Measurements from ENCODE around the gene NFX1.
A peak's percentile ranks its signal among the peaks of the same experiment; 100 is the strongest.

Gene NFX1

DNA sequence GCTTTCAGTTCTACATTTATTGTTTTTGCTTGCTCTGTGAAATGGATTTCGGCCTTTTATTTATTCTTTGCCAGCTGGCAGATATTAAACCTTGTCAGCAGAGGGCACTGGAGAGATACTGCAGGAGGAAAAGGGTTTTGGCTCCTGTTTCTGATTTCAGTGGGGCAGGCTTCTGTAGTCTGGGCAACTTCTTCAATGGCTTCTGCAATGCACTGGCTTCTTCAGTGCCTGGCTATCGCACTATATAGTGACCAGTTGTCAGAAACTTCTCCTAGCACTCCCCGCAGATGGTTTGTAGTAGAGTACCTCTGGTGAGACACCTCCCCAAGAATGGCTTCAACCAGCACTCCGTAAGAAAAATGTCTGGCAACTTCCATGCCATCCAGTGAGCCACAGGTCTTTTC lies 3.2 kb upstream of the NFX1 start:
- Mint-ChIP-seq H3K4me3 (no peak overlapping the region), H3K4me1 (peaks cover 41% of the 10 kb centered on the region), H3K9me3 (no peaks in the 10 kb centered on the region), H3K36me3 (peaks cover 27% of the 10 kb centered on the region), H3K27me3 (peaks cover 5% of the 10 kb centered on the region), H3K27ac (peak overlapping the region; percentile 79)
- CTCF ChIA-PET = interaction anchor here (0.7 to 2.6 kb wide), 20 partner anchors 11 to 187 kb away, joined by 3 to 23 read pairs (median 4); partner anchors contain the start of genes AQP3 and NOL6
- DNase-seq = peak; percentile 72

DNA sequence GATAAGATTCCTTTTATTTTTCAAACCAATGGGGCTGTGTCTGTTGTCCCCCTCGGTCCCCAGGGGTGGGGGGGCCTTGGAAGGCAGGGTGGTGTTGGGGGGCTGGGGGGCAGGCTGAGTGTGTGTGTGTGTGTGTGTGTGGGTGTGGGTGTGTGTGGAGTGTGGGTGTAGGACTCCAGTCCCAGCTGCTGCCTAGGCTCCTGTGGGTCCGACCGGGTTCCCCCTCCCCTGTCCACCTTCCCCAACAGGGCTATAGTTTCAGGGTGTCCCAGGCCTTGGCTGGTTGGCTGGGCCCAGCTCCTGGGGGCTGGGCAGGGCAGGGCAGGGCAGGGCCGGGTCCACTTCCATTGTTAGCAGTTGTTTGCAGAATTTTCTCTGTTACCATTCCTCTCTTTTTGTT lies 2.1 kb upstream of the NFX1 start:
- peaks cover 5% of the 10 kb centered on the region for H3K27me3 Mint-ChIP-seq
- H3K27ac Mint-ChIP-seq = peak overlapping the region; percentile 100
- no peak for DNase-seq
- H3K4me1 Mint-ChIP-seq = peaks cover 52% of the 10 kb centered on the region
- no peaks in the 10 kb centered on the region for H3K9me3 Mint-ChIP-seq
- H3K36me3 Mint-ChIP-seq = peaks cover 27% of the 10 kb centered on the region
- no peak overlapping the region for H3K4me3 Mint-ChIP-seq
- CTCF ChIA-PET = interaction anchor here (0.6 to 2.6 kb wide), 10 partner anchors 9 to 179 kb away, joined by 3 to 23 read pairs (median 7); partner anchors contain the start of gene AQP3

DNA sequence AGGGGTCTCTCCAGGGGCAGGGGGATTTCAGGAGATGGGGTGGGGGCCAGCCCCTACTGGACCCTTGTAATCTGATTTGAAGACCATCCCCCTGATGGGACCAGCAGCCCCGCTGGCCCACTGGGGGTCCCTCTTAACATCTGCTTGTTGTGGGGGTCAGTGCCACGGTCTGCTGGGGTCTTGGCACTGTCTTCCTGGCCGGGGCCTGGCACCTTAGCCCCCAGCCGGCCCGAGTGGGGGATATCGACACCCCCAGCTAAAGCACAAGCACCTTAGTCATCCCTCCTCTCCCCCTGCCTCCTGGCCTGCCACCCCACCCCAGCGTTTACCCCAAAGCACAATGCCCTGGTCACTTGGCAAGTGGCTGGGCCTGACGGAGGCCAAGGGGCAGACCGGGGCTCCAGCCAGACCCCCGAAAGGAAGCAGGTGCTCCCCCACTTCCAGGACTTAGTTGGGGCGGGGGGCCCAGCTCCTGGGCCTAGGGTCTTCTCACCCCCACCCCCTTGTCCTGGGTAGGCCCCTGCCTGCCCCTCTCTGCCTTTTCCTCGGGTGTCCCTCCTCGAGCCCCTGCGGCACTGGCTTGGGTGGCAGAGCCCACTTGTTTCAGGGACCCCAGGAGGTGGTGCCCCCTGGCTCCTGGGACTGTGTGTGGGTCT lies 1.4 kb upstream of the NFX1 start:
- Mint-ChIP-seq H3K4me1 (peaks cover 58% of the 10 kb centered on the region), H3K36me3 (peaks cover 30% of the 10 kb centered on the region), H3K4me3 (peak overlapping the region; percentile 19), H3K27ac (peak overlapping the region; percentile 100), H3K9me3 (no peaks in the 10 kb centered on the region), H3K27me3 (peaks cover 5% of the 10 kb centered on the region)
- DNase-seq = peak; percentile 24
- CTCF ChIA-PET = interaction anchor here (2.0 kb wide), 1 partner anchor 178 kb away, joined by 7 read pairs; no protein-coding TSS in a partner anchor

DNA sequence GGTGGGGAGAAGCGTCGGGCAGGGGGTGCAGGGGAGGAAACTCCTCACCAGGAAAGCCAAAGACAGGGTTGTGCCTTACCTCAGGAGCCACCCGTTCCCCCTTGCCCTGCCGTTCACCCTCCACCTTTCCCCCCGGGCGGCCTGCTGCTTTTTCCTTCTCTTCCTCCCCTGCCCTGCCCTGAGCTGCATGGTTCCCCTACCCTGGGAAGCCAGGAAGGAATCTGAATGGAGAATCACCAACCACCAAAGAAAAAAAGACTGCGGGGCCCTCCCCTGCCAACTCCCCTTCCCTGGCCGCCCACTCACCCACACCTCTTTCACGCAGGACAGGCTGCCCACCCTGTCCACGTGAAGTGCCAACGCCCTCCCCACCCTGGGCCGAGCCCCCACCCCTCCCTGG lies 820 bp upstream of the NFX1 start:
- peak; percentile 45 for DNase-seq
- H3K4me1 Mint-ChIP-seq = peaks cover 63% of the 10 kb centered on the region
- peaks cover 5% of the 10 kb centered on the region for H3K27me3 Mint-ChIP-seq

DNA sequence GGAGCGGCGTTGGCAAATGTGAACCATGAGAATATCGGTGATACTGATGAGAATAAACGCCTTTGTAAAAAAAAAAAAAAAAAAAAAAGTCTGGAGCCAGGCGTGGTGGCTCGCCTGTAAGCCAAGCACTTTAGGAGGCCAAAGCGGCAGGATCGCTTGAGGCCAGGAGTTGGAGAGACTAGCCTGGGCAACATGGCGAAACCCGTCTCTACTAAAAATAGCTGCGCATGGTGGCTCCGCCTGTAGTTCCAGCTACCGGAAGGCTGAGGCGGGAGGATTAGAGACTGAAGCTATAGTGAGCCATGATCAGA lies 425 bp upstream of the NFX1 start:
- peaks cover 5% of the 10 kb centered on the region for H3K27me3 Mint-ChIP-seq
- H3K27ac Mint-ChIP-seq = peak overlapping the region; percentile 100
- no peaks in the 10 kb centered on the region for H3K9me3 Mint-ChIP-seq
- no peak for DNase-seq
- peaks cover 67% of the 10 kb centered on the region for H3K4me1 Mint-ChIP-seq
- H3K36me3 Mint-ChIP-seq = peaks cover 38% of the 10 kb centered on the region
- H3K4me3 Mint-ChIP-seq = peak overlapping the region; percentile 91
- CTCF ChIA-PET = interaction anchor here (0.8 to 2.0 kb wide), 5 partner anchors 19 to 177 kb away, joined by 3 to 7 read pairs (median 5); no protein-coding TSS in a partner anchor

More for the DNA sequence above, 820 bp upstream of the NFX1 start:
- peak overlapping the region; percentile 100 for H3K27ac Mint-ChIP-seq
- peak overlapping the region; percentile 91 for H3K4me3 Mint-ChIP-seq
- CTCF ChIA-PET = interaction anchor here (1.0 to 2.0 kb wide), 4 partner anchors 34 to 177 kb away, joined by 3 to 7 read pairs (median 6); no protein-coding TSS in a partner anchor
- H3K36me3 Mint-ChIP-seq = peaks cover 34% of the 10 kb centered on the region
- H3K9me3 Mint-ChIP-seq = no peaks in the 10 kb centered on the region

DNA sequence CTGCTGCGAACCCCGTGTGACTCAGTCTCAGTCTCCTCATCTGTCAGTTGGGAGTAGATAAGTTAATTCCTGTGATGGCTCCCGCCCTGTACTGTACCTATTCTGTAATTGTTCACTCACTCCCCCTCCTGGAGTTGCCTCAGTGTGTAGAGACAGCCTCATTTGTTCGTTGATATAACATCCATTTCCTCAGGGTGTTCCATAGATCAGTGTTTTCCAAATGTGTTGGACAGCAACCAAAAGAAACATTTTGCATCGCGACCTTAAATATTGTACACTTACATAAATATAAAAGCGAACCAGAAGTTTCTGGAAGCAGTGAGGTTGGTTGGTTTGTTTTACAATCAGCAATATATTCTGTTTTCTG lies 698 bp downstream of the NFX1 start:
- Mint-ChIP-seq H3K4me1 (peaks cover 74% of the 10 kb centered on the region), H3K27ac (peak overlapping the region; percentile 100), H3K27me3 (peaks cover 5% of the 10 kb centered on the region), H3K9me3 (no peaks in the 10 kb centered on the region), H3K36me3 (peaks cover 44% of the 10 kb centered on the region), H3K4me3 (peak overlapping the region; percentile 91)
- CTCF ChIA-PET = interaction anchor here (1.6 to 1.7 kb wide), 2 partner anchors 125 to 162 kb away, joined by 5 to 6 read pairs; no protein-coding TSS in a partner anchor
- DNase-seq = no peak

DNA sequence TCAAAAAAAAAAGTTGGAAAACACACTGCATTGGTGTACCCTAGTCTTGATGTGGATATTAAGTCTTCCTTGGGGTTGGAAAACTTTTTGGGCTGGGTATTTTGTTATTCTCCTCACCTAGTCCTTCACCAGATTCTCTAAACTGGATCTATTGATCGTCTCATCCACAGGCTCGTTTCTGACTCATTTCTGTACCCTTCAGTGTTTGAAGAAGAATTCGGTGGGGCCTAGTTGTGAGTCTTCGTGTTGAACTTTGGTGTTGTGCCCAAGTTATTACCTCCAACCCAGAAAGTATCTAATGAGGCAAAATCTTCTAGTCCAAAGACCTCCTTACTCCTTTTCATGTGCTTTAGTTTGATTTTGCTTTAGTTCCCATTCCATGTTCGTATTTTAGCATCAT lies 1.6 kb downstream of the NFX1 start:
- peaks cover 77% of the 10 kb centered on the region for H3K4me1 Mint-ChIP-seq
- DNase-seq = no peak
- no peaks in the 10 kb centered on the region for H3K9me3 Mint-ChIP-seq
- CTCF ChIA-PET = no interaction called here
- peak overlapping the region; percentile 100 for H3K27ac Mint-ChIP-seq
- H3K27me3 Mint-ChIP-seq = peaks cover 5% of the 10 kb centered on the region
- peak overlapping the region; percentile 91 for H3K4me3 Mint-ChIP-seq
- peaks cover 49% of the 10 kb centered on the region for H3K36me3 Mint-ChIP-seq

DNA sequence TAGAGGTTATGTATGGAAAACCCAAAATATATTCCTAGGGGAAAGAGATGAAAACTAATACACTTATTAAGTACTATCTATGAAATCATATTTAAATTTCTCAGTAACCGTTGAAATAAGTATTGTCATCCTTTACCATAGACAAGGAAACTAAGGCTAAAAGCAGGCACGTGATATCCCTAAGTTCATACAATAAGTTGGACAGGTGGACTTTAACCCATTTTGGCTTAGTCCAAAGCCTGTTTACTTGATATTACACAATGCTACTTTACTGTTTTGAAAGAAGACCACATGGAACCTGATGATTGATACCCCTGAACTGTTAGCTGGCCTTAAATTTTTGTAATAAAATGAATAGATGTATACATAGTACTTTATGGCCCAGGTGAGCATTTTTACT lies 3.5 kb downstream of the NFX1 start:
- CTCF ChIA-PET = no interaction called here
- no peak overlapping the region for H3K4me3 Mint-ChIP-seq
- H3K4me1 Mint-ChIP-seq = peaks cover 83% of the 10 kb centered on the region
- no peaks in the 10 kb centered on the region for H3K9me3 Mint-ChIP-seq
- no peak overlapping the region for H3K27ac Mint-ChIP-seq
- DNase-seq = no peak
- H3K36me3 Mint-ChIP-seq = peaks cover 64% of the 10 kb centered on the region
- peaks cover 5% of the 10 kb centered on the region for H3K27me3 Mint-ChIP-seq

DNA sequence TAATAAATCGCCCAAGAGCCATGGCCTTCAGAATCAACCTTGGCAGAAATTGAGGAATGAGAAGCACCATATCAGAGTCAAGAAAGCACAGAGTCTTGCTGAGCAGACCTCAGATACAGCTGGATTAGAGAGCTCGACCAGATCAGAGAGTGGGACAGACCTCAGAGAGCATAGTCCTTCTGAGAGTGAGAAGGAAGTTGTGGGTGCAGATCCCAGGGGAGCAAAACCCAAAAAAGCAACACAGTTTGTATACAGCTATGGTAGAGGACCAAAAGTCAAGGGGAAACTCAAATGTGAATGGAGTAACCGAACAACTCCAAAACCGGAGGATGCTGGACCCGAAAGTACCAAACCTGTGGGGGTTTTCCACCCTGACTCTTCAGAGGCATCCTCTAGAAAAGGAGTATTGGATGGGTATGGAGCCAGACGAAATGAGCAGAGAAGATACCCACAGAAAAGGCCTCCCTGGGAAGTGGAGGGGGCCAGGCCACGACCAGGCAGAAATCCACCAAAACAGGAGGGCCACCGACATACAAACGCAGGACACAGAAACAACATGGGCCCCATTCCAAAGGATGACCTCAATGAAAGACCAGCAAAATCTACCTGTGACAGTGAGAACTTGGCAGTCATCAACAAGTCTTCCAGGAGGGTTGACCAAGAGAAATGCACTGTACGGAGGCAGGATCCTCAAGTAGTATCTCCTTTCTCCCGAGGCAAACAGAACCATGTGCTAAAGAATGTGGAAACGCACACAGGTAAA lies 4.5 kb downstream of the NFX1 start:
- Mint-ChIP-seq H3K36me3 (peaks cover 73% of the 10 kb centered on the region), H3K27me3 (peaks cover 5% of the 10 kb centered on the region), H3K4me3 (no peak overlapping the region)

DNA sequence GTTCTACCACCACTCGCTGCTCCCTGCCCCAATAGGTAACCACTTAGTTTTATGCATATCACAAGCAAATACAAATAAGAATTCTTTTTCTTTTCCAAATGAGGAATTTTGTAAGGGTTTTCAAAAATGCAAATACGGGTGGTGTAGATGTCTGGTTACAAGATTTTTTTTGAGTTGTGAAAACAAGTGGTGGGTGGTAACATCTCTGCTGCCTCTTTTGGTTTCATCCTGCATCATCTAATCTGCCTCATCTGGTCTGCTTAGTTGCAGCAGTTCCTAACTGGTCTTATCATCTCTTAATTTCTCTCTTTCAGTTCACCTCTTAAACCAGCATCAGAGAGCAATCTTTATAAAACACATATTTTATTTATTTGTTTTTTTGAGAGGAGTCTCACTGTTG lies 5.3 kb downstream of the NFX1 start:
- CTCF ChIA-PET = no interaction called here
- H3K4me3 Mint-ChIP-seq = no peak overlapping the region
- no peaks in the 10 kb centered on the region for H3K9me3 Mint-ChIP-seq
- DNase-seq = no peak
- no peak overlapping the region for H3K27ac Mint-ChIP-seq
- H3K36me3 Mint-ChIP-seq = peaks cover 72% of the 10 kb centered on the region
- H3K4me1 Mint-ChIP-seq = peaks cover 86% of the 10 kb centered on the region
- H3K27me3 Mint-ChIP-seq = peaks cover under 1% of the 10 kb centered on the region

More for the DNA sequence above, 4.5 kb downstream of the NFX1 start:
- no peaks in the 10 kb centered on the region for H3K9me3 Mint-ChIP-seq
- CTCF ChIA-PET = no interaction called here
- DNase-seq = no peak
- H3K4me1 Mint-ChIP-seq = peaks cover 89% of the 10 kb centered on the region
- no peak overlapping the region for H3K27ac Mint-ChIP-seq

DNA sequence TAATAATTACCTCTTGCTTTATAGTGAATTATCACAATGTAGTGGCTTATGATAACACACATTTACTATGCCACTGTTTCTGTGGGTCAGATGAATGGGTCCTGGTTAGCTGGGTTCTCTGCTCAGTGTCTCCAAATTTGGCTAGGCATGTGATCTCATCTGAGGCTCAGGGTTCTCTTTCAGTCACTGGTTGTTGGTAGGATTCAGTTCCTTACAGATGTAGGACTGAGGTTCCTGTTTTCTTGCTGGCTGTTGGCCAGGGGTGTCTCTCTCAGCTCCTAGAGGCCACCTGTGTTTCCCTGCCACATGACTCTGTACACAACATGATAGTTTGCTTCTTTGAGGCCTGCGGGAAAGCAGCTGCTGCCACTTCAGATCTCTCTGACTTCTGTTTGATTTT lies 7.1 kb downstream of the NFX1 start:
- peak; percentile 33 for DNase-seq
- Mint-ChIP-seq H3K36me3 (peaks cover 65% of the 10 kb centered on the region), H3K4me3 (no peak overlapping the region)

DNA sequence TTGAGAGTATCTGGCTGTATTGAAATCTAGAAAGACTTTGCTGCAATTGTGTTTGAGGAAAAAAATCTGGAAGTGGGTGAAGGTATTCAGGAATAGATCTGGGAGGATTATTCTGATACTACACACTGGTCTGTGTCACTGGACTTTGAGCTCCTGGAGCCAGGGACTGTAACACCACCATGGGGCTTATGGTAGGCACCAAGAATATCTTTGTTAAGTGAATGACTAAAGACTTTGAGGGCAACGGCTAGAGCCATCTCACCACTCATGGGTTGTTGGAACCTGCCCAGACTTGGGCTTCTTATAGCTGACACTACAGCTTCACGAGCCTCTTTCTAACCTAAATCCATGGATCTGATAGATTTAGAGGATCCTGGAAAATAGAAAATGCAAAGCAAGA lies 10.2 kb downstream of the NFX1 start:
- peaks cover 51% of the 10 kb centered on the region for H3K36me3 Mint-ChIP-seq
- DNase-seq = no peak
- H3K27ac Mint-ChIP-seq = no peak overlapping the region
- H3K4me1 Mint-ChIP-seq = peaks cover 43% of the 10 kb centered on the region
- no peaks in the 10 kb centered on the region for H3K27me3 Mint-ChIP-seq
- CTCF ChIA-PET = interaction anchor here (0.7 to 1.2 kb wide), 2 partner anchors 42 to 152 kb away, joined by 3 to 4 read pairs; no protein-coding TSS in a partner anchor
- no peak overlapping the region for H3K4me3 Mint-ChIP-seq
- no peaks in the 10 kb centered on the region for H3K9me3 Mint-ChIP-seq

More for the DNA sequence above, 7.1 kb downstream of the NFX1 start:
- H3K9me3 Mint-ChIP-seq = no peaks in the 10 kb centered on the region
- no peaks in the 10 kb centered on the region for H3K27me3 Mint-ChIP-seq
- peaks cover 71% of the 10 kb centered on the region for H3K4me1 Mint-ChIP-seq
- H3K27ac Mint-ChIP-seq = peak overlapping the region; percentile 73
- CTCF ChIA-PET = interaction anchor here (1.2 to 2.7 kb wide), 5 partner anchors 10 to 175 kb away, joined by 3 to 13 read pairs (median 4); partner anchors contain the start of gene AQP3

DNA sequence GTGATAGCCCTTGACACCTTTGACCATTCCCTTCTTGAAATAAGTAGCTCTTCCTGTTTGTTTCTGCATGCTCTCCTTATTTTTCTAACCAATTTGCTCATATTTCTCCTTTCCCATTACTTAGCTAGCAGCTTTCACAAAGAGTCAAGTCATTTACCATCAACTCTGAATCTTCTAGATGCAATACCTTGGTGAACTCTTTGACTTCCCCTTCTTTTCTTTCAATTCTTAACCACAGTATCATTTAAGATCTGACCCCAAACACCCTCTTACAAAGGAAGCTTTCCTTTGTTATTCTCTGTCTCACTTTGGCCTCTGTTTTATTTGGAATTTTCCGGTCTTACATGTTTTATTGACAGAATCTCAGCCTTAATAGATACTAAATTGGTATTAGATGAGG lies 14.0 kb downstream of the NFX1 start:
- H3K27ac Mint-ChIP-seq = no peak overlapping the region
- no peak for DNase-seq
- peaks cover 7% of the 10 kb centered on the region for H3K4me1 Mint-ChIP-seq
- H3K4me3 Mint-ChIP-seq = no peak overlapping the region
- peaks cover 30% of the 10 kb centered on the region for H3K36me3 Mint-ChIP-seq
- no peaks in the 10 kb centered on the region for H3K9me3 Mint-ChIP-seq
- no peaks in the 10 kb centered on the region for H3K27me3 Mint-ChIP-seq
- CTCF ChIA-PET = interaction anchor here (0.6 to 1.5 kb wide), 5 partner anchors 18 to 208 kb away, joined by 3 to 4 read pairs (median 3); no protein-coding TSS in a partner anchor

DNA sequence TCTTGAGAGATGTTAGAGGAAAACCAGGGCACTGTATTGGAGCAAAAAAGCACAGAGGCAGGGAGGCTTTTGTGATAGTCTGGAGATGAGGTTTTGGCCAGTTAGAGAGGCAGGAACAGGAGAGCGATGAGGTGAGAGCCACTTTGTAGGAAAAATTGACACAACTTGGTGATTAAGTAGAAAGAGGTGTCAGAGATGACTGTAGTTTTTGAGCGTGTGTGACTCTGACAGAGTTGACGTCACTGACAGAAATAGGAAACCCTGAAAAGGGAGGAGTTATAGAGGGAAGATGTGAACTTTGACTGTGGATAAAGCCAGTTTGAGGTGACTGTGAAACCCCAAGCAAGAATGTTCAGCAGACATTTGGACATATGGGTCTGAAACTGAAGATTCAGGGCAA lies 15.7 kb downstream of the NFX1 start:
- H3K27ac Mint-ChIP-seq = no peak overlapping the region
- no peaks in the 10 kb centered on the region for H3K9me3 Mint-ChIP-seq
- H3K36me3 Mint-ChIP-seq = peaks cover 23% of the 10 kb centered on the region
- no peaks in the 10 kb centered on the region for H3K27me3 Mint-ChIP-seq
- DNase-seq = no peak
- CTCF ChIA-PET = no interaction called here
- H3K4me1 Mint-ChIP-seq = peaks cover 1% of the 10 kb centered on the region
- no peak overlapping the region for H3K4me3 Mint-ChIP-seq

Data from activated naive CD4-positive, alpha-beta T cell treated with anti-CD3 and anti-CD28 coated beads, Interleukin-2, amount 10 ng/mL, durations not matched to agents 7 days and 5 days (primary cell).